Right cardiac atrium (tissue), 5 donors: ENCODE data around the gene AGPAT2. TPM values are rescaled to one million over a fixed set of nuclear protein-coding genes. Genes with fewer than 3 reads are reported as not detected.
A peak's percentile ranks its signal among the peaks of the same experiment; 100 is the strongest.

ENCODE experiments used
- ATAC-seq, 2 donors: fragments of 200-7000 bp; cut with Tn5 transposase; one replicate each; pipeline versions ENCODE4 v1.8.0 to v1.9.1; 2020; ENCODE audit warnings: moderate library complexity in 2 of 2, mild to moderate bottlenecking in 1 of 2
- DNase-seq, 3 donors: peaks; one replicate each; pipeline ENCODE4 v3.0.0-alpha.2; 2020
- H3K27ac ChIP-seq: one replicate; pipeline ENCODE4 v1.5.1; 2013; ENCODE audit warnings: mild to moderate bottlenecking, low read length, control low read depth, moderate library complexity
- H3K27me3 ChIP-seq: one replicate; pipeline ENCODE4 v1.6.1; 2013; ENCODE audit not compliant: control insufficient read depth, insufficient read depth
- H3K4me1 ChIP-seq: one replicate; pipeline ENCODE4 v1.6.1; 2013; ENCODE audit warnings: low read length; ENCODE audit not compliant: control insufficient read depth, insufficient read depth
- H3K4me3 ChIP-seq: one replicate; pipeline ENCODE4 v1.5.1; 2013; ENCODE audit warnings: low read length, control low read depth
- H3K9me3 ChIP-seq: one replicate; pipeline ENCODE4 v1.6.1; 2013; ENCODE audit warnings: low read length; ENCODE audit not compliant: control insufficient read depth
- WGBS: extraction: QIAGEN DNeasy Blood & Tissue Kit; methylation state at CpG from one replicate; pipeline ENCODE4 v1.1.7; 2013; 5-methylcytosine and 5-hydroxymethylcytosine counted together
- intact Hi-C, 4 donors: fragments of 100-400 bp; cut with DNase I; formaldehyde crosslinking; loops; one replicate each; pipeline versions ENCODE4 v1.11.0 to v1.14.0; 2022 to 2023
- polyA plus RNA-seq: library from polyadenylated mRNA; stranded (reverse); fragments of 200-250 nt; gene quantifications from one replicate; pipeline ENCODE4 v1.2.3, GENCODE V29; 2013
- total RNA-seq, 4 donors: library from RNA; stranded (reverse); fragmentation: NEBNext Ultra II Directional; extraction: Animal tissue kit (Norgen Biotek cat#: 25700); gene quantifications; one replicate each; pipeline ENCODE4 v1.2.1, GENCODE V29; 2021
- donor health status: healthy with polysubstance abuse.
- donor health status: DM: no; HTN: yes; CAD: no.
- donor health status: DM: no; HTN: no; CAD: no.
- donor health status: DM: no; HTN: yes; CAD: no; lungs with severe emphysema.
- donor health status: DM: yes; HTN: yes; CAD: no.

The AGPAT2 gene
- total and polyA plus RNA-seq, 5 donors: 63.0 to 149 (median 70.9) TPM

GRCh38 chr9:136726631-136727191 lies 39.5 kb upstream of the AGPAT2 start:
- Histone ChIP-seq H3K4me1 (peaks cover 8% of the 10 kb centered on the region), H3K27ac (peak overlapping the region; percentile 37)
- DNase-seq: peak in 1 of 3 donors; percentile 54

GRCh38 chr9:136726118-136726517 lies 38.9 kb upstream of the AGPAT2 start:
- ATAC-seq (no peak), DNase-seq (no peak)
- peak overlapping the region; percentile 43 for H3K27ac ChIP-seq
- no peaks in the 10 kb centered on the region for H3K27me3 ChIP-seq
- peaks cover 12% of the 10 kb centered on the region for H3K4me1 ChIP-seq
- H3K4me3 ChIP-seq: peak overlapping the region; percentile 82
- 45% methylated on average over 16 of the region's 16 CpGs for WGBS
- no peaks in the 10 kb centered on the region for H3K9me3 ChIP-seq
- intact Hi-C loops: no loop called here

More at GRCh38 chr9:136726631-136727191, 39.5 kb upstream of the AGPAT2 start:
- no peaks in the 10 kb centered on the region for H3K9me3 ChIP-seq
- intact Hi-C loops: no loop called here
- H3K27me3 ChIP-seq: no peaks in the 10 kb centered on the region
- WGBS: 16% methylated on average over 18 of the region's 18 CpGs
- H3K4me3 ChIP-seq: peak overlapping the region; percentile 82
- no peak for ATAC-seq

- ATAC-seq (no peak), DNase-seq (no peak)
- 58% methylated on average over 10 of the region's 10 CpGs for WGBS
- Histone ChIP-seq H3K27ac (peak overlapping the region; percentile 43), H3K27me3 (no peaks in the 10 kb centered on the region), H3K9me3 (no peaks in the 10 kb centered on the region), H3K4me3 (no peak overlapping the region), H3K4me1 (peaks cover 12% of the 10 kb centered on the region)
- intact Hi-C loops: no loop called here
These were observed 38.4 kb upstream of the AGPAT2 start for GRCh38 chr9:136725612-136726011.

GRCh38 chr9:136724772-136725171 lies 37.5 kb upstream of the AGPAT2 start:
- Histone ChIP-seq H3K4me3 (no peak overlapping the region), H3K27ac (no peak overlapping the region), H3K9me3 (no peaks in the 10 kb centered on the region), H3K27me3 (no peaks in the 10 kb centered on the region), H3K4me1 (peaks cover 12% of the 10 kb centered on the region)
- WGBS: 73% methylated on average over 7 of the region's 7 CpGs
- no peak for ATAC-seq
- intact Hi-C loops: no loop called here
- DNase-seq: no peak

GRCh38 chr9:136723989-136724388 lies 36.7 kb upstream of the AGPAT2 start:
- Histone ChIP-seq H3K4me3 (no peak overlapping the region), H3K9me3 (no peaks in the 10 kb centered on the region), H3K27me3 (no peaks in the 10 kb centered on the region), H3K27ac (no peak overlapping the region), H3K4me1 (peaks cover 12% of the 10 kb centered on the region)
- WGBS: 92% methylated on average over 8 of the region's 8 CpGs
- intact Hi-C loops: no loop called here
- peak in 1 of 3 donors; percentile 43 for DNase-seq
- no peak for ATAC-seq

GRCh38 chr9:136723362-136723976 lies 36.2 kb upstream of the AGPAT2 start:
- Histone ChIP-seq H3K27me3 (no peaks in the 10 kb centered on the region), H3K4me3 (no peak overlapping the region), H3K9me3 (no peaks in the 10 kb centered on the region), H3K27ac (no peak overlapping the region), H3K4me1 (peaks cover 12% of the 10 kb centered on the region)
- WGBS: 87% methylated on average over 32 of the region's 32 CpGs
- no peak for ATAC-seq
- intact Hi-C loops: no loop called here
- DNase-seq: peak in 1 of 3 donors; percentile 66

GRCh38 chr9:136722969-136723356 lies 35.7 kb upstream of the AGPAT2 start:
- H3K4me1 ChIP-seq: peaks cover 12% of the 10 kb centered on the region
- DNase-seq: peak in 1 of 3 donors; percentile 66

GRCh38 chr9:136722093-136722968 lies 35.1 kb upstream of the AGPAT2 start:
- peak in 2 of 3 donors; percentile 32 to 67 for DNase-seq
- no peak for ATAC-seq
- intact Hi-C loops: no loop called here
- Histone ChIP-seq H3K4me3 (no peak overlapping the region), H3K27me3 (no peaks in the 10 kb centered on the region), H3K9me3 (no peaks in the 10 kb centered on the region), H3K4me1 (peaks cover 12% of the 10 kb centered on the region), H3K27ac (no peak overlapping the region)
- 81% methylated on average over 31 of the region's 31 CpGs for WGBS

More at GRCh38 chr9:136722969-136723356, 35.7 kb upstream of the AGPAT2 start:
- no peak for ATAC-seq
- WGBS: 82% methylated on average over 24 of the region's 24 CpGs
- H3K4me3 ChIP-seq: no peak overlapping the region
- H3K9me3 ChIP-seq: no peaks in the 10 kb centered on the region
- intact Hi-C loops: no loop called here
- H3K27ac ChIP-seq: no peak overlapping the region
- no peaks in the 10 kb centered on the region for H3K27me3 ChIP-seq

GRCh38 chr9:136721339-136722092 lies 34.3 kb upstream of the AGPAT2 start:
- Histone ChIP-seq H3K4me3 (no peak overlapping the region), H3K27me3 (no peaks in the 10 kb centered on the region), H3K9me3 (no peaks in the 10 kb centered on the region), H3K27ac (peak overlapping the region; percentile 40), H3K4me1 (peaks cover 10% of the 10 kb centered on the region)
- DNase-seq (peak; percentile 80 to 83 (median 81)), ATAC-seq (peak; percentile 46 to 58)
- WGBS: 46% methylated on average over 30 of the region's 30 CpGs
- intact Hi-C loops: no loop called here

- no peak overlapping the region for H3K4me3 ChIP-seq
- H3K4me1 ChIP-seq: peaks cover 6% of the 10 kb centered on the region
- DNase-seq (no peak), ATAC-seq (peak; percentile 3 to 7)
- intact Hi-C loops: no loop called here
- H3K27me3 ChIP-seq: no peaks in the 10 kb centered on the region
- H3K9me3 ChIP-seq: no peaks in the 10 kb centered on the region
- peak overlapping the region; percentile 40 for H3K27ac ChIP-seq
- 43% methylated on average over 11 of the region's 11 CpGs for WGBS
These were observed 33.7 kb upstream of the AGPAT2 start for GRCh38 chr9:136720898-136721338.
